Right atrium auricular region (tissue), 2 donors: ENCODE measurements around the gene GRIP2. TPM values are rescaled to one million over a fixed set of nuclear protein-coding genes. Genes with fewer than 3 reads are reported as not detected.

ENCODE experiments used
- DNase-seq: peaks from one replicate; pipeline ENCODE4 v3.0.0-alpha.2; 2019; ENCODE audit warnings: low spot score
- H3K27ac ChIP-seq, 2 donors: fragments of 200-600 bp; sonication (generic); 1 replicate in 1 of 2; 2 replicates in 1 of 2; pipeline ENCODE4 v1.5.1; 2016 to 2019
- H3K27me3 ChIP-seq, 2 donors: fragments of 200-600 bp; sonication (generic); one replicate each; pipeline versions ENCODE4 v1.5.1 to v1.6.0; 2017 to 2019
- H3K36me3 ChIP-seq: fragments of 200-600 bp; sonication (generic); one replicate; pipeline ENCODE4 v1.5.1; 2016
- H3K4me1 ChIP-seq, 2 donors: fragments of 200-600 bp; sonication (generic); one replicate each; pipeline versions ENCODE4 v1.5.1 to v1.6.0; 2017 to 2019
- H3K4me3 ChIP-seq, 2 donors: fragments of 200-600 bp; sonication (generic); 1 replicate in 1 of 2; 2 replicates in 1 of 2; pipeline ENCODE4 v1.5.1; 2017 to 2019; ENCODE audit warnings: mild to moderate bottlenecking in 1 of 2, moderate library complexity in 1 of 2
- H3K9me3 ChIP-seq, 2 donors: fragments of 200-600 bp; sonication (generic); one replicate each; pipeline ENCODE4 v1.5.1; 2019
- CTCF ChIP-seq, 2 donors: fragments of 200-600 bp; sonication (generic); IDR thresholded peaks; one replicate each; pipeline ENCODE4 v1.5.1; 2019; ENCODE audit warnings: antibody characterized with exemption in 2 of 2
- total RNA-seq, 2 donors: library from RNA; depleted of rRNA; stranded (reverse); fragments of >200 nt; gene quantifications; one replicate each; pipeline ENCODE4 v1.1.0, GENCODE V29; 2016

GRIP2 gene
- total RNA-seq, 2 donors from 2014 or later: 7.1 to 13.2 TPM

- no peak for TF ChIP-seq CTCF (IDR thresholded peaks at IDR 0.05)
- Histone ChIP-seq H3K4me1 (peaks cover 0 to 11% of the 10 kb centered on the region in 2 donors), H3K36me3 (peaks cover 7% of the 10 kb centered on the region), H3K9me3 (no peaks in the 10 kb centered on the region), H3K27me3 (no peaks in the 10 kb centered on the region), H3K27ac (peak overlapping the region; percentile 13 to 48), H3K4me3 (no peak overlapping the region)
- DNase-seq: no peak
Observed at GRCh38 chr3:14511623-14512280, 28.4 kb downstream of the GRIP2 start.

GRCh38 chr3:14510838-14511622, 29.1 kb downstream of the GRIP2 start:
- H3K27ac ChIP-seq: peak overlapping the region in 1 of 2 donors; percentile 13

GRCh38 chr3:14509796-14510100, 30.4 kb downstream of the GRIP2 start:
- no peak for DNase-seq
- no peak overlapping the region for H3K4me3 ChIP-seq
- TF ChIP-seq CTCF (IDR thresholded peaks at IDR 0.05): no peak
- H3K27me3 ChIP-seq: no peaks in the 10 kb centered on the region
- H3K27ac ChIP-seq: no peak overlapping the region
- H3K36me3 ChIP-seq: no peaks in the 10 kb centered on the region
- peaks cover 0 to 11% of the 10 kb centered on the region in 2 donors for H3K4me1 ChIP-seq
- no peaks in the 10 kb centered on the region for H3K9me3 ChIP-seq

More at GRCh38 chr3:14510838-14511622, 29.1 kb downstream of the GRIP2 start:
- H3K27me3 ChIP-seq: no peaks in the 10 kb centered on the region
- peaks cover 0 to 11% of the 10 kb centered on the region in 2 donors for H3K4me1 ChIP-seq
- DNase-seq: no peak
- H3K4me3 ChIP-seq: no peak overlapping the region
- no peak for TF ChIP-seq CTCF (IDR thresholded peaks at IDR 0.05)
- H3K36me3 ChIP-seq: peaks cover 7% of the 10 kb centered on the region
- no peaks in the 10 kb centered on the region for H3K9me3 ChIP-seq

GRCh38 chr3:14508966-14509795, 31.0 kb downstream of the GRIP2 start:
- H3K36me3 ChIP-seq: no peaks in the 10 kb centered on the region
- H3K9me3 ChIP-seq: no peaks in the 10 kb centered on the region
- H3K27me3 ChIP-seq: no peaks in the 10 kb centered on the region
- no peak overlapping the region for H3K27ac ChIP-seq
- TF ChIP-seq CTCF (IDR thresholded peaks at IDR 0.05): peak; percentile 97 to 98
- H3K4me3 ChIP-seq: no peak overlapping the region
- peaks cover 0 to 11% of the 10 kb centered on the region in 2 donors for H3K4me1 ChIP-seq
- no peak for DNase-seq

GRCh38 chr3:14508505-14508819, 31.7 kb downstream of the GRIP2 start:
- no peak for DNase-seq
- H3K4me3 ChIP-seq: no peak overlapping the region
- no peaks in the 10 kb centered on the region for H3K27me3 ChIP-seq
- H3K27ac ChIP-seq: no peak overlapping the region
- H3K36me3 ChIP-seq: no peaks in the 10 kb centered on the region
- no peak for TF ChIP-seq CTCF (IDR thresholded peaks at IDR 0.05)
- peaks cover 0 to 11% of the 10 kb centered on the region in 2 donors for H3K4me1 ChIP-seq
- no peaks in the 10 kb centered on the region for H3K9me3 ChIP-seq
